Cardiac muscle cell (in vitro differentiated cells and primary cell): ENCODE data around the gene WDFY1. TPM values are rescaled to one million over a fixed set of nuclear protein-coding genes. Genes with fewer than 3 reads are reported as not detected.

ENCODE experiments used
- DNase-seq, 2 donors: peaks; one replicate each; pipeline versions ENCODE4 v3.0.0 to v3.0.0-alpha.2; 2010 to 2017; ENCODE audit warnings: low read depth in 1 of 2, low spot score in 1 of 2
- H3K27ac ChIP-seq: fragments of 200-600 bp; sonication (generic); 2 replicates; pipeline ENCODE4 v1.5.1; 2016
- H3K27me3 ChIP-seq: fragments of 200-600 bp; sonication (generic); 2 replicates; pipeline ENCODE4 v1.6.0; 2016; ENCODE audit warnings: control low read depth
- H3K36me3 ChIP-seq: fragments of 200-600 bp; sonication (generic); 2 replicates; pipeline ENCODE4 v1.5.1; 2016; ENCODE audit warnings: control low read depth
- H3K4me1 ChIP-seq: fragments of 200-600 bp; sonication (generic); 2 replicates; pipeline ENCODE4 v1.8.1; 2017; ENCODE audit warnings: low read depth, mild to moderate bottlenecking, mixed run types
- H3K4me3 ChIP-seq: fragments of 200-600 bp; sonication (generic); 2 replicates; pipeline ENCODE4 v1.5.1; 2016; ENCODE audit warnings: mild to moderate bottlenecking
- H3K9me3 ChIP-seq: fragments of 200-600 bp; sonication (generic); 2 replicates; pipeline ENCODE4 v1.5.1; 2017; ENCODE audit warnings: low read depth, mild to moderate bottlenecking, control low read depth
- CTCF ChIP-seq: IDR thresholded peaks from 2 replicates; pipeline ENCODE4 v1.5.1; 2012; ENCODE audit warnings: low read depth, mild to moderate bottlenecking, low read length
- polyA plus RNA-seq: library from polyadenylated mRNA; unstranded; fragments of >200 nt; fragmentation: Nextera tagmentation; extraction: Ambion mirVana; gene quantifications from 2 replicates; pipeline ENCODE4 v1.2.1, GENCODE V29; 2016
- total RNA-seq: library from RNA; depleted of rRNA; stranded (reverse); fragments of >200 nt; gene quantifications from 2 replicates; pipeline ENCODE4 v1.2.3, GENCODE V29; 2016

Gene WDFY1
- total and polyA plus RNA-seq, 2 experiments from 2014 or later, result 20.7 to 20.8 TPM

DNA sequence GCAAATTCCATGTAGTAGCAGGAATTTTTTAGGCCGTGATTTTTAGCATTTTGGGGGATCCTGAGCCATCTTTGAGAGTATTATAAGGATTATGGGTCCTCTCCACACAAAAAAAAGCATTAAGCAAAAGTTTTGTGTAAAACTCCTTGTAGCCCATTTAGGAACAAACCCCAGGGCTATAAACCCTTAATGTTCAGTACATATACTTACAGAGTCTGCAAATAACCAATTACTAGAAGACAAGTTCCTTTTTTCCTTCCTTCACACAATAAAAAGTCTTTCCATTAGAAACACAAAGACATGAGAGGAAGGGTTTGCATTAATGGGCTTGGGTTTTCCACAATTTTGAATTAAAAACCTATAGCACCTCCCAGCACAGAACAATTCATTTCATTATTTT lies 44.6 kb downstream of the WDFY1 start:
- TF ChIP-seq CTCF, result no peak
- no peak overlapping the region for H3K4me3 ChIP-seq
- no peaks in the 10 kb centered on the region for H3K4me1 ChIP-seq
- peaks cover 7% of the 10 kb centered on the region for H3K36me3 ChIP-seq
- no peaks in the 10 kb centered on the region for H3K27me3 ChIP-seq
- H3K27ac ChIP-seq, result no peak overlapping the region
- DNase-seq, result no peak
- no peaks in the 10 kb centered on the region for H3K9me3 ChIP-seq

- Histone ChIP-seq H3K4me3 (no peak overlapping the region), H3K36me3 (peaks cover 7% of the 10 kb centered on the region), H3K27me3 (no peaks in the 10 kb centered on the region), H3K9me3 (no peaks in the 10 kb centered on the region), H3K4me1 (no peaks in the 10 kb centered on the region), H3K27ac (no peak overlapping the region)
- no peak for TF ChIP-seq CTCF
- no peak for DNase-seq
These were observed 45.1 kb downstream of the WDFY1 start for GRCh38 chr2:223900066-223900465.

DNA sequence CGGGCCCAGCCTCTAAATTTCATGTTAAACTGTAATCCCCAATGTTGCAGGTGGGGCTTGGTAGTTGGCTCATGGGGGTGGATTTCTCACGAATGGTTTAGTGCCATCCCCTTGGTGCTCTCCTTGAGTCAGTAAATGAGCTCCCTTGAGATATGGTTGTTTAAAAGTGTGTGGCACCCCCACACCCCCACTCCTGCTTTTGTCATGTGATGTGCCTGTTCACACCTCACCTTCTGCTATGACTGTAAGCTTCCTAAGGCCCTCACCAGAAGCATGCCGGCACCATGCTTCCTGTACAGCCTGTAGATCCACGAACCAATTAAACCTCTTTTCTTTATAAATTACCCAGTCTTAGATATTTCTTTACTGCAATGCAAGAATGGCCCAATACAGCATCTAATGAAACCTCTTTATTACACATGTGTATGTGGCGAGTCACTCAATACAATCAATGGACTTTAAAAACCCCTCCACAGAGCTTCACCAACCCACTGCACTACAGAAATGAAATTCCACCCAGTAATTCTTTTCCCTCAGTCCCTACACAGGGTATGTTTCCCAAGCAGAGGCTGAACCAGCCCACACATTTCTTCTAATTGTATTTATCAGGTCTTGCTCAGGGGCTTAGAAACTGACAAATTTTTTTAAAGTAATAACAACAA lies 47.3 kb downstream of the WDFY1 start:
- Histone ChIP-seq H3K9me3 (no peaks in the 10 kb centered on the region), H3K4me1 (no peaks in the 10 kb centered on the region), H3K27ac (no peak overlapping the region), H3K27me3 (no peaks in the 10 kb centered on the region), H3K36me3 (peaks cover 16% of the 10 kb centered on the region), H3K4me3 (no peak overlapping the region)
- no peak for TF ChIP-seq CTCF
- DNase-seq, result no peak

DNA sequence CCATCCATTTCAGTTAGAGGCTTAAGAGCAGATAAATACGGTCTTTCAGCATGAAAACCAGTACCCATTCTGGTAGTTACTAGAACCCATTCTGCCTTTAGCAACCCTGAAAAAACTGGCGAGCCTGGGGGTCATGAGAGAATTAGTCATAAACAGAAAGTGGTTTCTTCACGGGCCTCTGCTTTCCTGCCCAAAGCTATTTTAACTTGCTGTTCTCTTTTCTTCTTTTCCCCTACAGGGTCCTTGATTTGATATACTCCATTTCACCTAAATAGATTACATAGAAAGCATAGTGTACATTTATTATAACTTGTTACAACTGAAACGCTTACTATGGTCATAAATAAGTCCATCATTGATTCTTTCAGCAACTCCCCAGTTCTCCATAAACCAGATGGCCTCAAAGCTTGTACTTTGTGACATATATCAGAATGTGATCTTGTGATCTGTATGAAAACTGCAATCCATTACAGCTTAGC lies 48.3 kb downstream of the WDFY1 start:
- H3K27me3 ChIP-seq, result no peaks in the 10 kb centered on the region
- H3K4me1 ChIP-seq, result no peaks in the 10 kb centered on the region
- peaks cover 18% of the 10 kb centered on the region for H3K36me3 ChIP-seq
- no peak overlapping the region for H3K27ac ChIP-seq
- no peak overlapping the region for H3K4me3 ChIP-seq
- DNase-seq, result peak in 1 of 2 donors; percentile 29
- TF ChIP-seq CTCF, result no peak
- H3K9me3 ChIP-seq, result no peaks in the 10 kb centered on the region

GRCh38 chr2:223894968-223895367 lies 50.2 kb downstream of the WDFY1 start:
- H3K4me1 ChIP-seq, result no peaks in the 10 kb centered on the region
- no peak overlapping the region for H3K4me3 ChIP-seq
- H3K9me3 ChIP-seq, result no peaks in the 10 kb centered on the region
- peaks cover 10% of the 10 kb centered on the region for H3K36me3 ChIP-seq
- H3K27me3 ChIP-seq, result no peaks in the 10 kb centered on the region
- no peak for DNase-seq
- no peak overlapping the region for H3K27ac ChIP-seq
- TF ChIP-seq CTCF, result no peak
